ENCODE measurements around the gene CNTD1.

GRCh38 chr17:42761638-42762037 lies 37.0 kb upstream of the CNTD1 start:
- TF ChIP-seq SIN3A (IDR thresholded peaks at IDR 0.05; ENCODE audit: borderline replicate concordance, insufficient read depth, low read length) (no peak), REST (IDR thresholded peaks at IDR 0.05; ENCODE audit: insufficient read depth in 1 of 2, low read depth in 2 of 2, low read length in 2 of 2) (no peak)
